ENCODE measurements around the gene ABCG2.

ABCG2 gene

GRCh38 chr4:88062843-88063242 is 95.6 kb downstream of the ABCG2 start:
- no peak for DNase-seq

- DNase-seq, result no peak
Observed at GRCh38 chr4:88062311-88062710, 96.1 kb downstream of the ABCG2 start.

- no peak for DNase-seq
Observed at GRCh38 chr4:88060431-88060830, 98.0 kb downstream of the ABCG2 start.

- DNase-seq, result no peak
Observed at GRCh38 chr4:88059766-88060165, 98.7 kb downstream of the ABCG2 start.

GRCh38 chr4:88058295-88058694 is 100.1 kb downstream of the ABCG2 start:
- no peak for DNase-seq

- no peak for DNase-seq
Observed at GRCh38 chr4:88054901-88055300, 103.5 kb downstream of the ABCG2 start.

GRCh38 chr4:88054229-88054628 is 104.2 kb downstream of the ABCG2 start:
- no peak for DNase-seq

- no peak for DNase-seq
Observed at GRCh38 chr4:88045021-88045420, 113.4 kb downstream of the ABCG2 start.

GRCh38 chr4:88043586-88044340 is 114.7 kb downstream of the ABCG2 start:
- no peak for DNase-seq

- DNase-seq, result no peak
Observed at GRCh38 chr4:88043001-88043400, 115.4 kb downstream of the ABCG2 start.

- DNase-seq, result no peak
Observed at GRCh38 chr4:88041626-88042025, 116.8 kb downstream of the ABCG2 start.

- DNase-seq, result no peak
Observed at GRCh38 chr4:88040707-88041106, 117.7 kb downstream of the ABCG2 start.
